T-helper 2 cell treated with Interferon-gamma antibody and Interleukin-4, amounts not matched to agents 5 μg/mL and 100 μg/mL, for 36 hours (primary cell): ENCODE results near the gene MED15.
"Not testable (repeated sequence)": the region's sequence is repeated elsewhere in the genome, so short reads cannot be mapped to it uniquely, and the experiment has no call there.

Experiments used
- DNase-seq: peaks from one replicate; pipeline ENCODE4 v3.0.0; 2021; ENCODE audit warnings: low spot score
- H3K27ac Mint-ChIP-seq: one replicate; pipeline ENCODE4 v1.8.0; 2021; ENCODE audit warnings: mild to moderate bottlenecking, mixed read lengths
- H3K27me3 Mint-ChIP-seq: one replicate; pipeline ENCODE4 v1.8.0; 2021; ENCODE audit warnings: low read depth, mixed read lengths
- H3K36me3 Mint-ChIP-seq: one replicate; pipeline ENCODE4 v1.8.0; 2021; ENCODE audit warnings: low read depth, mixed read lengths
- H3K4me1 Mint-ChIP-seq: one replicate; pipeline ENCODE4 v1.8.0; 2021; ENCODE audit warnings: low read depth, mixed read lengths
- H3K4me3 Mint-ChIP-seq: one replicate; pipeline ENCODE4 v1.8.0; 2022; ENCODE audit warnings: mild to moderate bottlenecking, moderate library complexity, mixed read lengths
- H3K9me3 Mint-ChIP-seq: one replicate; pipeline ENCODE4 v1.8.0; 2021; ENCODE audit warnings: mixed read lengths

Gene MED15

DNA sequence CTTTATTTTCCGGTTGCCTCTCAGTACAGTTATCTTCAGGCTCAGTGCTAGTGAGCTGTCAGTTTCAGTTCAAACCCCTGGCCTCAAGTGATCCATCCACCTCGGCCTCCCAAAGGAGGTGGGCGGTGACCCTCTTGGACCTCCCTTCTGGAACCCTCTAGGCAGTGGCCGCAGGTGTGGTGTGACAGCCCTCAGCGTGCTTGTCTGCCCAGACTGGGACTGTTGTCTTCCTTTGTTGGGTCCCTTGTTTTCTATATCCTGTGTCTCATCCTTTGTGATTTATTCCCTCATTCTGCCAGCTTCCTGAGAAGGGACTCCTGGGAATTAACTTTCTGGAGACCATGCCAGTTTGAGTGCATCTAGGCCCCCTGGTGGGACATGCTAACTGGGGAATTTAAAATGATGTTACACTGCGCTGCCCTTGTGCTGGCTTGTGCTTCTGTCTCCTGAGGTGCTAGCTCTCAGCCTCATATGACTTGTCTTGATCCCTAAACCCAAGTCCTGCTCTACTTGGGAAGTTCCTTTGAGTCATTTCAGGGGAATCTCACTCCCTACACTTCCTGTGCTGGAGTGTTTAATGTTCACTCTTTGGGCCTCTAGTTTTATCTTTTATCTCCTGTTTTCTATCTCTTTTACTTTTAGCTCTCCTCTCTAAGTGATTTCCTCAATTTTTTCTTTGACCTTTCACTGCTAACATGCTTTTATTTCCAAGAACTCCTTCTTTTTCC is 19.4 kb downstream of the MED15 start:
- Mint-ChIP-seq H3K4me3 (no peak overlapping the region), H3K36me3 (peaks cover 37% of the 10 kb centered on the region)

DNA sequence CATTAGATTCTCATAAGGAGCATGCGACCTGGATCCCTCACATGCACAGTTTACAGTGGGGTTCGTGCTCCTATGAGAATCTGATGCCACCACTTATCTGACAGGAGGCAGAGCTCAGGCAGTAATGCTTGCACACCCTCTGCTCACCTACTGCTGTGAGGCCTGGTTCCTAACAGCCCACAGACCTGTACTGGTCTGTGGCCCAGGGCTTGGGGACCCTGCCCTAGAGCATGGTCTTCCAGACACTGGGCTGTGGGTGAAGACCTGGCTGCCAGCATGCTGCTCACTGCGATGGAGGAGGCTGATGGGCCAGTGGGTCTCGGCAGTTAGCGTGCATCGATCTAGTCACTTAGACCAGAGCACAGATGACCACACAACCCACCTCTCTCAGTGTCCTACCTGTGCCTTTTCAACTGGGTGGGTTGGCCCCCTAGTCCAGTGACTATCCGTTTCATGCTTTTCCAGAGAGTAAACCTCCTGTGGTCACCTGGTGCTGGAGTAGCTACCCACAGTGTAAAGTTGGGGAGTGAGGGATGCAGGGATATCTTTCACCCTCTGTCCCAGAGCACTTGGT is 21.1 kb downstream of the MED15 start:
- Mint-ChIP-seq H3K4me1 (peaks cover 37% of the 10 kb centered on the region), H3K36me3 (peaks cover 31% of the 10 kb centered on the region), H3K27me3 (no peaks in the 10 kb centered on the region), H3K9me3 (no peaks in the 10 kb centered on the region), H3K27ac (no peak overlapping the region), H3K4me3 (no peak overlapping the region)
- DNase-seq: no peak

More for the DNA sequence above, 19.4 kb downstream of the MED15 start:
- DNase-seq: no peak
- H3K27ac Mint-ChIP-seq: peak overlapping the region; percentile 5
- no peaks in the 10 kb centered on the region for H3K27me3 Mint-ChIP-seq
- H3K4me1 Mint-ChIP-seq: peaks cover 46% of the 10 kb centered on the region
- no peaks in the 10 kb centered on the region for H3K9me3 Mint-ChIP-seq

DNA sequence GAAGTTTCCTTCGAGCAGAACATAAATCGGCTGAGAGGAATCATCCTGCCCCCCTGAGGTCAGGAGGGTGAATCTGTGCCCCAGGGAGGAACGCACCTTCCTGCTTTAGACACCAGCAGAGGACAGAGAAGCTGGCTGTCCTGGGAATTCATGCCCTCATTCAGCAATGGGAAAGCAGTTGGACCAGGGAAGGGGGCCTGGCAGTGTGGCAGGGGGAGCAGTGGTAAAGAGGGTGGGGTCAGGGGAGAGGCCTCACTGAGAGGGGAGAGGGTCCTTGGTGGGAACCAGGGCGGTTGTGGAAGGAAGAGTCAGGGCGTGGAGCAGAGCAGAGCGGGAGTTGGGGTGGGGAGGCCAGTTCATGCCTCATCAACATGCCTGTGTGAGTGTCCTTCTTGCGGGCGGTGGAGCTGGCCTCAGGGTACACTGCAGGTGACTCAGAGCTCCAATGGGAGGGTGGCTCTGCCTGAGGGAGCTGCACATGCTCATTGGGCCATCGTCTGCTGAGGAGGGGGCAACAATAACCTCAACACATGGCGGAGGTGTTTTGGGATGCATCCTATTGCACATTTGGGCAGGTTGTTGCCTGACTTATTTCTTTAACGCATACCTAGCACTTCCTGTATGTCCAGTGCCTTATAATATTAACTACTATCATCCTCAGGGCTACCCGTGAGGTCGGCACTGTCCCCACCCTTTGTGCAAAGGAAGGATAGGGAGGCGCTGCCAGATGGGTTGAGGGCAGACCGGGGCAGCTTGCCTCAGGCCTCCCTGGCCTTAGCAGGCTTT is 23.2 kb downstream of the MED15 start:
- H3K27ac Mint-ChIP-seq: no peak overlapping the region
- no peaks in the 10 kb centered on the region for H3K27me3 Mint-ChIP-seq
- no peak overlapping the region for H3K4me3 Mint-ChIP-seq
- no peaks in the 10 kb centered on the region for H3K9me3 Mint-ChIP-seq
- H3K4me1 Mint-ChIP-seq: peaks cover 35% of the 10 kb centered on the region
- peaks cover 32% of the 10 kb centered on the region for H3K36me3 Mint-ChIP-seq
- no peak for DNase-seq

DNA sequence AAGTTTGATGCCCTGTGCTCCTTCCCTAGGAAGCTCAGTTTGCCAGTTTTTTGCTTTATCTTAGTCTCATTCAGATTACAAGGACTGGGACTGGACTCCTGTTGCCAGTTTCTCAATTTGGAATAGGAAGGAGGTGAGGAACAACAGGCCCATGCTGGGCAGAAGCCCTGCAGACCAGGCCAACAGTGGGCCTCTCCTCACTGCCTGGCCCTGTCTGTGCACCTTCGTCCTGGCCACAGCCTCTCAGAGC is 23.7 kb downstream of the MED15 start:
- Mint-ChIP-seq H3K27ac (no peak overlapping the region), H3K9me3 (no peaks in the 10 kb centered on the region), H3K4me3 (no peak overlapping the region), H3K27me3 (no peaks in the 10 kb centered on the region), H3K4me1 (peaks cover 35% of the 10 kb centered on the region), H3K36me3 (peaks cover 32% of the 10 kb centered on the region)
- no peak for DNase-seq

DNA sequence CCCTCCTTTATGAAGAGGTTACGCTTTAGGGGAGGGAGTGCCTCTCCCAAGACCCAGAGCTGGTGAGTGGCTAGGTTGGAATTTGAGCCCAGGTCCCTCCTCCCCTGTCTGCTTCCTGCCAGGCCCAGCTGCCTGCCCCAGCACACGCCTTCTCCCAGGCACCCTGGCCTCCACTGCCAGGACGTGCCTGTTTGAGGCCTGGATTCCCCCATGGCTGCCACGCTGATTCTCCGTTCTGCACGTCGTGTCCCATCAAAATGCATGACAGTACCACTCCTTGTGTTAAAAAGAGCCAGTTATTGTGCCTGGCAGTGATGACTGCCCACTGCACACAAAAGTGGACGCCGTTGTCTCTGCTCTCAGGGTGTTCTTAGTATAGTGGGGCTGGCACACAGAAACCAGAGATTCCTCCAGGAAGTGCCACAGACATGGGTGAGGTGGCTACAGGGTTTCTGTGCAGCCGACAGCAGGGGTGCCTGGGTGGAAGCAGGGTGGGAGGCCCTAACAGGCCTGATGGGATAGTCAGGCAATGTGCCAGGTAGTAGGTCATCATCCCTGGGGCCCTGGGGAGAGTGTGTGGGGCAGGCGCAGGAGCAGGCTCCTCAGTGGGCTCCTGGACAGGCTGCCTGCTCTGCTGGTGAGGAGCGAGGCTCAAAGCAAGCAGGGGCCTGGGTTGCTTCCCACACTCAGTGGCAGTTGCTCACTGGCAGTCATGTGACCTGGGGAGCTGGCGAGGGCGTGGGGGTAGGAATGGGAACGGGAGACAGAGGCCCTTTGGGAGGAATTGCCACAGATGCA is 24.2 kb downstream of the MED15 start:
- Mint-ChIP-seq H3K9me3 (no peaks in the 10 kb centered on the region), H3K4me3 (no peak overlapping the region), H3K4me1 (peaks cover 30% of the 10 kb centered on the region), H3K27ac (peak overlapping the region; percentile 37), H3K36me3 (peaks cover 29% of the 10 kb centered on the region), H3K27me3 (no peaks in the 10 kb centered on the region)
- no peak for DNase-seq

DNA sequence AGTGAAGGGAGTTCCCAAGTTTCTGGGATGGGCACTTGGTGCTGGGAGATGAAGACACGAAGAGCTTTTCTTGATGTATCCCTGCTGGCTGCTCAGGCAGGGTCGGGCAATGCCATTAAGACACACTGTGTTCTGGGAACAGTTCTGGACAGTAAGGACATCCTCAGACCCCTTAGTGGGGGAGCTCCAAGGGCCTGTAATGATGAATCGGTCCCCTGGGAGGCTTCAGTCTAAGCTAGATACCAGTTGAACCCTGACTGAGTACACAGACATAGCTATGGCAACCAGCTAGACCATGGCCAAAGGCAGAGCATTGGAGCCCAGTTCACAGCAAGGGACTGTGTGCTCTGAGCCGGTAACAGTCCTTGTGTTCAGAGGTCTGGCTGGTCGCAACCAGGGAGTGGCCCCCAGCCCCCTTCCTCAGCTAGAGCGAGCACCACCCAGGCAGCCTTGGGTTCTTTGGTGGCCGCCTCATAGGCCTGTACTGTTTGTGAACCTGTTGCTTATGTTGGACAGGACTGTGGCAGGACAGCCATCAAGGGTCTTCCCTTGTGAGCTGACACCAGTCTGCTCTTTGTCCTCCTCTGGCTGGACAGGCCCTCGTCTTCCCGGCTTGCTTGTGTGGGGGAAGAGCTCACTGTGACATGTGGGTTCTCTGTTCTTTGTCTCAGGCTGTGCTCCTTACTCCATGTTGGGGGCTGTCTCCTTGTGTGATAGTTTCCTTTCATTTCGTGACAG is 25.0 kb downstream of the MED15 start:
- H3K4me3 Mint-ChIP-seq: no peak overlapping the region
- H3K27ac Mint-ChIP-seq: peak overlapping the region; percentile 68
- peaks cover 28% of the 10 kb centered on the region for H3K4me1 Mint-ChIP-seq
- H3K36me3 Mint-ChIP-seq: peaks cover 28% of the 10 kb centered on the region
- no peaks in the 10 kb centered on the region for H3K9me3 Mint-ChIP-seq
- no peak for DNase-seq
- H3K27me3 Mint-ChIP-seq: no peaks in the 10 kb centered on the region

DNA sequence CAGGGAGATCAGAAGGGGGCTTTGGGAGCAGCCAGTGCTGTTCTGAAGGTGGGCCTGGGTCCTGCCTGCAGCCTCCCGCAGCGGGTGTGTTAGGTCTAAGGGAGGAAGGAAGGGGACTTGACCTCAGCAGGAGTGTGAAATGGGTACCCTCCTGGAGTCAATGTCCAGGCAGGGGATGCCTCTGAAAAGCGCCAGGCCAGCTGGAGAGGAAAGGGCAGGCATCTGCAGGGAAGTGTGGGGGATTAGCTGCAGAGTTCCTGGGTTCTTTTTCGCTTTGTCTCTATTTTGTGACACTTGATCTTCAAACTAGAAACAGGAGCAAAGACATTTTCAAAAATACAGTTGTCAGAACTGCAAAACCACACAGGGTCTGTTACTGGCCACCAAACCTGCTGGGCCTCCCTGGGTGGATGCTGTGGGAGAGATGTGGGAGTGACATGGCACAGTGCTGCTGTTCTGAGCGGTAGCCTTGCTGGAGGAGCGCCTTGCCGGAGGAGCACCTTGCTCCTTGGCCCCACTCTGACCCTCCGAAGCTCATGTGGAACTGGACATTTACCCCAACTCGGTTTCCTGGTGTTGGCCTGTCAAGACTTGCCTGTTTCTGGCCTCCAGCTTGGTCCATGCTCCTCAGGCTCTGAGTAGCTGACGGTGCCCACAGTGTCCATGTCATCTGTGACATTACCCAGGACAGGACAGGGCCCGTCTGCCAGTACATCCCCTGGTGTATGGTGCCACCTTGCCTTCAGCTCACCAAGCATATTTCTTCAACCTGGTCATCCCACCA is 25.9 kb downstream of the MED15 start:
- H3K36me3 Mint-ChIP-seq: peaks cover 27% of the 10 kb centered on the region
- H3K4me3 Mint-ChIP-seq: no peak overlapping the region
- H3K4me1 Mint-ChIP-seq: peaks cover 26% of the 10 kb centered on the region
- H3K27ac Mint-ChIP-seq: peak overlapping the region; percentile 77
- no peak for DNase-seq
- no peaks in the 10 kb centered on the region for H3K9me3 Mint-ChIP-seq
- H3K27me3 Mint-ChIP-seq: no peaks in the 10 kb centered on the region

DNA sequence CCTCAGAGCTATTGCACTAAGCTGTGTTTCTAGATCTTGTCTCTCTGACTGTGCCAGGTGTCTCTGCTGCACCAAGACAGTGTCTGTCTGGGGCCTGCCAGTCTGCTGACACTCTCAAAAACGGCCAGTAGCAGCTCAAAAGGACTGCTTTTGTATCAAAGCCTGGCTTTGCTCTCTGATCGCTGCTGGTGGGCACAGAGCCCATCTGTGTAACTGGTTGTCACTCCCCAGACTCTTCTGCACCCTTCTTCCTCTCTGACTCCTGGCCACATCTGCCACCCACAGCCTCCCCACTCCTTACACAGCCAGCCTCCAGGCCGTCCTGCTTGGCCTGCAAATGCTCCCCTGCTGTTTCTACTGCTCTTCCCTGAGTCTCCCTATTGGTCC is 26.5 kb downstream of the MED15 start:
- H3K36me3 Mint-ChIP-seq: peaks cover 32% of the 10 kb centered on the region
- H3K27me3 Mint-ChIP-seq: no peaks in the 10 kb centered on the region
- H3K4me1 Mint-ChIP-seq: peaks cover 26% of the 10 kb centered on the region
- H3K27ac Mint-ChIP-seq: peak overlapping the region; percentile 77
- no peak overlapping the region for H3K4me3 Mint-ChIP-seq
- no peak for DNase-seq
- H3K9me3 Mint-ChIP-seq: no peaks in the 10 kb centered on the region

DNA sequence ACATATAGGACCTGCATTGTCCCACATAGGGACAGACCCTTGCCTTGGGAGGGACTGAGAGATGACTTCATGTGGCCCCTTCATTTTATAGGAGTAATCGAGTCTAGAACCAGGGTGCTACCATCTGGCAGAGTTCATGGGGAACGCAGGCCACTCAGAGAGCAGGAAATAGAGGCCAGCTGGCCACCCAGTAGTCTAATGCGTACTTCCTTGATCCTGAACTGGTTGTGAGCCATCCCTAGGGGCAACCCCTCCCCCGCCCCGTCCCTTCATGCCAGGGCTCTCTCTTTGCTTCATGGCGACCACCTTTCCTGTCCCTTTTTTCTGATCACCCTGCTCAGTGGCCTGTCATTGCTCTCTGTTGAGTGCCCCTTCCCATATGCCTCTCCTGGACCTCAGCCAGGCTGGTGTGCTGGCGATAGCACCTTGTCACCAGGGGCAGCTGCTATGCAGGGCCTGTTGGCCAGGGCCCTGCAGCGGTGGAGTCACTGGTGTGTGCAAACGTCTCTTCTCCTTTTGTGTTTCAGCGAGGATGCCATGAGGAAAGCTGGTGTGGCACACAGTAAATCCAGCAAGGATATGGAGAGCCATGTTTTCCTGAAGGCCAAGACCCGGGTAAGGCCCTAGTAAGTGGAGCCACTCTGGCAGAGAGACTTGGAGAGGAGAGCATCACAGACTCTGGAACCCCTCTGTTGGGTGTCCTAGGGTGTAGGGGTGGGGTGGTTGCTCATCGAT is 29.3 kb downstream of the MED15 start:
- Mint-ChIP-seq H3K27me3 (no peaks in the 10 kb centered on the region), H3K9me3 (no peaks in the 10 kb centered on the region), H3K36me3 (peaks cover 47% of the 10 kb centered on the region), H3K27ac (peak overlapping the region; percentile 7), H3K4me1 (peaks cover 17% of the 10 kb centered on the region), H3K4me3 (no peak overlapping the region)
- DNase-seq: no peak

DNA sequence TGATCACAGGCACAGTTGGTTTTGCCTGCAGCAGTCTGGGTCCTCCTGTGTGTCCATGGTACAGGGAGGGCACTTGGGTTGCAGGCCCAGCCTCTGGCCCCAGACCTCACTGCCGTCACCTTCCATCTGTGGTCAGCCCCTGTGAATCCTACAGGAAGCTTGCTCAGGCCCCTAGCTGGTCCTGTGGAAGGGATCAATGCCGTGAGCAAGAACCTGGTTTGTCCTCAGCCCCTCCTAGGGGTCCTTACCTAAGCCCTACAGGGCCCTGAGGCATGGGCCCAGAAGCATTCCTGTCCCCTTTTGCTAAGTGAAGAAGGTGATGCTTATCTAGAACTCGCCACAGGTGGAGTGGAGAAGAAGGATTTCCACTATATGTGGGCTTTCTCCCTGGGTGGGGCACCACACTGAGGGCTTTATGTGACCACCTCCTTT is 29.9 kb downstream of the MED15 start:
- no peak overlapping the region for H3K27ac Mint-ChIP-seq
- no peaks in the 10 kb centered on the region for H3K27me3 Mint-ChIP-seq
- H3K36me3 Mint-ChIP-seq: peaks cover 52% of the 10 kb centered on the region
- H3K9me3 Mint-ChIP-seq: no peaks in the 10 kb centered on the region
- peaks cover 14% of the 10 kb centered on the region for H3K4me1 Mint-ChIP-seq
- no peak overlapping the region for H3K4me3 Mint-ChIP-seq
- DNase-seq: no peak

DNA sequence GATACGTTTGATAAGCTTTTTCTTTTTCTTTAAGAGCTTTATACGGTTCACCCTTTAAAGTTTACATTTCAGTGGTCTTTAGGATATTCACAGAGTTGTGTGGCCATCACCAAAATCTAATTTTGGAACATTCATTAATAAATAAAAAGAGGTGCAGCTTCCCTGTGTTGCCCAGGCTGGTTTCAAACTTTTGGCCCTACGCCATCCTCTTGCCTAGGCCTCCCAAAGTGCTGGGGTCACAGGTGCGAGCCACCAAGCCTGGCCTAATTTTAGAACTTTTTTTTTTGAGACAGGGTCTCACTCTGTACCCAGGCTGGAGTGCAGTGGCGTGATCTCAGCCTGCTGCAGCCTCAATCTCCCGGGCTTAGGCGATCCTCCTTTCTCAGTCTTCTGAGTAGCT is 30.6 kb downstream of the MED15 start:
- DNase-seq: no peak
- Mint-ChIP-seq H3K36me3 (peaks cover 56% of the 10 kb centered on the region), H3K4me3 (no peak overlapping the region), H3K9me3 (no peaks in the 10 kb centered on the region), H3K27me3 (no peaks in the 10 kb centered on the region), H3K4me1 (peaks cover 14% of the 10 kb centered on the region), H3K27ac (no peak overlapping the region)

DNA sequence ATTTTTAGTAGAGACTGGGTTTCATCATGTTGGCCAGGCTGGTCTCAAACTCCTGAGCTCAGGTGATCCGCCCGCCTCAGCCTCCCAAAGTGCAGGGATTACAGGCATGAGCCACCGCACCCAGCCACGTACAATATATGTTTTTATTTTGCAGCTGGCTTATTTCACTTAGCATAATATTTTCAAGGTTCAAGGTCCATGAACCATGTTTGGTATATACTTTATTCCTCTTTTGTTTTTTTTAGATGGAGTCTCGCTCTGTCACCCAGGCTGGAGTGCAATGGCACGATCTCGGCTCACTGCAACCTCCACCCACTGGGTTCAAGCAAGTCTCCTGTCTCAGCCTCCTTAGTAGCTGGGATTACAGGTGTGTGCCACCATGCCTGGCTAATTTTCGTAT is 31.5 kb downstream of the MED15 start:
- not testable (repeated sequence) for H3K9me3 Mint-ChIP-seq, H3K27ac Mint-ChIP-seq, H3K27me3 Mint-ChIP-seq, DNase-seq, H3K4me3 Mint-ChIP-seq
- H3K36me3 Mint-ChIP-seq: peaks cover 58% of the 10 kb centered on the region
- H3K4me1 Mint-ChIP-seq: peaks cover 13% of the 10 kb centered on the region
